Sciatic nerve (tissue), 2 donors: ENCODE results near the gene SPDYC. TPM values are rescaled to one million over a fixed set of nuclear protein-coding genes. Genes with fewer than 3 reads are reported as not detected.
A peak's percentile ranks its signal among the peaks of the same experiment; 100 is the strongest.

Experiments used
- ATAC-seq: fragments of 200-7000 bp; cut with Tn5 transposase; one replicate; pipeline ENCODE4 v1.9.1; 2020; ENCODE audit warnings: mild to moderate bottlenecking, moderate library complexity
- DNase-seq: peaks from one replicate; pipeline ENCODE4 v3.0.0-alpha.2; 2020; ENCODE audit warnings: low spot score
- intact Hi-C: fragments of 100-400 bp; cut with DNase I; formaldehyde crosslinking; loops from one replicate; pipeline ENCODE4 v1.14.2; 2022
- total RNA-seq: library from RNA; stranded (reverse); fragmentation: NEBNext Ultra II Directional; extraction: Animal tissue kit (Norgen Biotek cat#: 25700); gene quantifications from one replicate; pipeline ENCODE4 v1.2.1, GENCODE V29; 2021
- donor health status: DM: no; HTN: no; CAD: no.
- donor health status: DM: no; HTN: no; CAD: no.

The SPDYC gene, protein sequence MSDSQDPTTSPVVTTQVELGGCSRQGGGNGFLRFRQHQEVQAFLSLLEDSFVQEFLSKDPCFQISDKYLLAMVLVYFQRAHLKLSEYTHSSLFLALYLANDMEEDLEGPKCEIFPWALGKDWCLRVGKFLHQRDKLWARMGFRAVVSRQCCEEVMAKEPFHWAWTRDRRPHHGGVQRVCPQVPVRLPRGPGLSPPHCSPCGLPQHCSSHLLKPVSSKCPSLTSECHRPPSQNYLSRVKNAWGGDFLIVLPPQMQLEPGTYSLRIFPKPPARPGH
- not detected for total RNA-seq

DNA sequence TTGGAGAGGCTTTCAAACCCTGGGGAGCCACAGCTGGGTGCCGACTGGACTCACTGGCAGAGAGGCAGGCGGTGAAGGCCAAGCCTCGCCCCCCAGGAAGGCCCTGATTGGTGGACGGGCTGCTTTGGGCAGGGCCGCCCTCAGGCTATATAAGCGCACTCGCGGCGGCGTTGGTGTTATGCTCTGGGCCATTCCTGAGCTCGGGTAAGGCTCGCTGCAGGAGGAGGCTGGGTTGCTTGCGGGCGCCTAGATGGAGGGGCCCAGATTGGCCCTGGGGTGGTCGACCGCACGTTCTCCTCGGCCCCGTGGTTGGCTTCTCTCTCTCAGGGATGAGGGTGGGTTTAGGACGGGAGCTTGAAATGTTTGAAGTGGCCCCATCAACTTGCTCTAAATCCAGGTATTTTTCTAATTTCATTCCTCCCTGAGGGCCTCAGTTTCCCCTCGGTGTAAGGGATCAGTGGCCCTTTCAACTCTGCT lies at the start of gene SPDYC:
Gene SPDYC, plus strand, starts transcription at position 176 of the 477 bp plus-strand sequence. CDS start 1,125 bp downstream, outside the sequence.
- ATAC-seq: no peak
- DNase-seq: peak; percentile 50
- intact Hi-C loops: no loop called here

DNA sequence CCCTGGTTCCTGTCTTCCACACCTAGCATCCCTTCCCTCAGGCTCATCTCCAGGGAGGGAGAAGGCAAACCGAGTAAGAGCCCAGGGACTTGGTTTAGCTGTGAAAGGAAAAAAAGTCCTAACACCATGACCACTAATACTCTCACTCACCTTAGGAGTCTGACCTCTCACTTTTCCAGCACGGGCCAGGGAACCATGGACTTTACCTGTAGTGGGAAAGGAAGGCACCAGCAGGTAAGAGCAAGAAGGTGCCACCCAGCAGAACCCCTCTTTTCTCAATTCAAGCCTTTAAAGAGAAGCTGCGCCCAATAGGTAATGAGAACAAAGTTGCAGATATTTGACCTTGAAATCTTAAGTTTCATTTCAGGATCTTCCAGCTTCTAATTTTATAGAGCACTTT lies 49.2 kb upstream of the SPDYC start:
- intact Hi-C loops: no loop called here
- no peak for DNase-seq
- ATAC-seq: no peak

DNA sequence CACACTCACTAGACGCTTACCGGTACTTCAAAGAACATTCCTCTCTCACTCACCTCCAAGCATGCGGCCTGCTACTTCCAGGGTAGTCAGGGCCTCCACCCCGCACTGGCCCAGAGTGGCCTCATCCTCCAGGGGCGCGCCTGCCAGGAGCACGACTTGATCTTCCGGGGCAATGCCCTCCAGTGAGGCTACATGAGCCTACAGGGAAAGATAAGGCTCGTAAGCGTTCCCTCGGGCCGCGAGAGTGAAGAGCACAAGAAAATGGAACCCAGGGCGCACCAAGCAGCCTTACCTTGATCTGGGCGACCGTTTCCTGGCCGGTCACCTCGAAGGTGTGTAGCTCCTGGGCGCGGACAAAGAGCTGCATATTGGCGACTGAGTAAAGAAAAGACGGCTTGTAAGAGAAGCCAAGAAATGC lies 48.6 kb upstream of the SPDYC start:
- intact Hi-C loops: no loop called here
- ATAC-seq (no peak), DNase-seq (peak; percentile 53)

DNA sequence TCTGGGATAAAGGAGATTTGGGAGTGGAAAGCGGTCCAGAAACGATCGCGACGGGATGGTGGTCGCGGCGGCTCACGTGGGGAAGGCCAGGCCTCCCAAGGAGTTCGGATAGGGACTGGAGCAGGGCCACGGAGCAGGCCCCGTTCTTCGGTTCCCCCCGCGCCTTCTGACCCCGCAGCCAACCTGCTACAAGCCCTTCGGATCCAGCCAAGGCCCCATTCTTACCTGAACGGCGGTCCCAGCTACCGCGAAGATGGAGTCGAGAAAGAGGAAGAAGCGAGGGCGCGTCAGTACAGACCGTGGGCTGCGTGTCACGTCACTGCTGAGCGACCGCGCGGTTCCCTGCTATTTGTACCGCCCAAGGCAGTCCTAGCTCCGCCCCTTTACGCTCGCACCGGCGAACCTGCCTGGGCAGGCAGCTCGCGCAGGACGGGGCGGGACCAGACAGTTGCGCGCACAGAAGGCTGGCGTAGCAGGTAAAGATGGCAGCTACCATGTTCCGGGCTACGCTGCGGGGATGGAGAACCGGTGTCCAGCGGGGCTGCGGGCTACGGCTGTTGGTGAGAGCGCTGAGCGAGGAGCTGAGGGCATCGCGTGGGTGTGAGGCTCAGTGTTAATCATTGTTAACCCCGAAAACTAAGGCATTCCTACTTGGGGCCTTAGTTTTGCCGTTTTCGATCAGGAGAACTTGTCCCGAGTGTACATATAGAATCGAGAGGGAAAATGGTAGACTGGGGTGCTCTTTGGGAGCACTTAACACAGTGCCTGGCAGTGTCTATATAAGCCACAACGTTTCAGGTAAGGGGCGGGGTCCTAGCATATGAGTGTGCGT lies 48.0 kb upstream of the SPDYC start, which contains the start of the genes FAU and MRPL49:
Gene FAU, minus strand, starts transcription at position 270 of the 832 bp plus-strand sequence. CDS start 321 bp downstream, outside the sequence.
Gene MRPL49, plus strand, starts transcription at position 457 of the 832 bp plus-strand sequence. Its CDS starts 26 bp downstream, at position 483.
- intact Hi-C loops: no loop called here
- DNase-seq (peak; percentile 98), ATAC-seq (peak; percentile 95)

DNA sequence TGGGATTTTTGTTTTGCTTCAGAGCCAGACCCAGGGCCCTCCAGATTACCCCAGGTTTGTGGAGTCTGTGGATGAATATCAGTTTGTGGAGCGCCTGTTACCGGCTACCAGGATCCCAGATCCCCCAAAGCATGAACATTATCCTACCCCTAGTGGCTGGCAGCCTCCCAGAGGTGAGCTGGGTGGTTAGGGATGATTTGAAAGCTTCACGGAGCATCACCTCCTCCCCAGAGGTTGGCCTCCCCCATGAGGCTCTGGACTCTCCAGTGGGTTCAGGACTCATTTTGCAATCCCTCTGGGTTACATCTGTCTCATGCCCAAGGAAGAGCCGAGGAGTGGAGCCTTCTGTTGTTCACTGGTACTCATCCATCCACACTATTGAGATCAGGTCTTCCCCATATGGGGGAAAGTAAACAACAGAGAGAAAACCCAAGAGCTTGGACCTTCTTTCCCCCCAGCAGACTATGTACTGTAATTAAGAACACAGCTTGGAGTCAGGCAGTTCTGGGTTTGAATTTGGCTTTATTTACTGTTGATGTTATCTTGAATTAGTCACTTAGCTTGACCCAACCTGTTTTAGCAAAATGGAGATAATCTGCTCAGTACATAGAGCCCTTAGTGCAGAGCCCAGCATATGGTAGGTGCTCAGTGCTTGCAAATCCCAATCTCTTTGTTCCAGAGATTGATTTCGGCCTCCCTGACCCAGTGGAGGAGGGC lies 45.4 kb upstream of the SPDYC start:
- intact Hi-C loops: no loop called here
- peak; percentile 54 for DNase-seq
- no peak for ATAC-seq

DNA sequence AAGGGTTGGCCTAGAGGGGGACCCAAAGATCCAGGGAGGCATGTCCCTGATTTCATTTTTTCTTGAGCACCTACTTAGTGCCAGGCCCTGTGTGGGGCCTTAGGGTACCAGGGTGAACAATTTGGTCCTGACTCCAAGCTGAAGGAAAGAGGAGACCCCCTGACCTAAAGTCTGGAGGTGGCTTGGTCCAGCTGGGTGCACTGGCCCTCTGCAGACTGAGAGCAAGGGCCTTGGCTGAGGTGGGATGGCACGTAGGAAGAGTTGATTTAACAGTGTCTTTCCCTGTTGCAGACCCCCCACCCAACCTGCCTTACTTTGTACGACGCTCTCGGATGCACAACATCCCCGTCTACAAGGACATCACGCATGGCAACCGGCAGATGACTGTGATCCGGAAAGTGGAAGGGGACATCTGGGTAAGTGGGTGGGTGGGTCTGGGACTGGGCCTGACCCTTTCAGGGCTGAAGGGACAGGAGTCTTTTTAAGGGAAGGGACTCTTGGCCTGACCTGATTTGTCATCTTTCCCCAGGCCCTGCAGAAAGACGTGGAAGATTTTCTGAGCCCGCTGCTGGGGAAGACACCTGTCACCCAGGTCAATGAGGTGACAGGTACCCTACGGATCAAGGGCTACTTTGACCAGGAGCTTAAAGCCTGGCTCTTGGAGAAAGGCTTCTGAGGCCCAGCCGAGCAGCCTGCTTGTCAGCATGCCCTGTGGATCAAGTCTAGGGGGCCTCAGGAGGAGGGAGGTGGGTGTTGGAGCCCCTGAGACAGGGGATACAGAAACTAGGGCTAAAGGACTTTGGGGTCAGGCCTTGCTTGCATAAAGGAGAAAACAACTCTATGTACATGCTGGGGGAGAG lies 44.6 kb upstream of the SPDYC start:
- intact Hi-C loops: no loop called here
- DNase-seq (peak; percentile 38), ATAC-seq (no peak)

DNA sequence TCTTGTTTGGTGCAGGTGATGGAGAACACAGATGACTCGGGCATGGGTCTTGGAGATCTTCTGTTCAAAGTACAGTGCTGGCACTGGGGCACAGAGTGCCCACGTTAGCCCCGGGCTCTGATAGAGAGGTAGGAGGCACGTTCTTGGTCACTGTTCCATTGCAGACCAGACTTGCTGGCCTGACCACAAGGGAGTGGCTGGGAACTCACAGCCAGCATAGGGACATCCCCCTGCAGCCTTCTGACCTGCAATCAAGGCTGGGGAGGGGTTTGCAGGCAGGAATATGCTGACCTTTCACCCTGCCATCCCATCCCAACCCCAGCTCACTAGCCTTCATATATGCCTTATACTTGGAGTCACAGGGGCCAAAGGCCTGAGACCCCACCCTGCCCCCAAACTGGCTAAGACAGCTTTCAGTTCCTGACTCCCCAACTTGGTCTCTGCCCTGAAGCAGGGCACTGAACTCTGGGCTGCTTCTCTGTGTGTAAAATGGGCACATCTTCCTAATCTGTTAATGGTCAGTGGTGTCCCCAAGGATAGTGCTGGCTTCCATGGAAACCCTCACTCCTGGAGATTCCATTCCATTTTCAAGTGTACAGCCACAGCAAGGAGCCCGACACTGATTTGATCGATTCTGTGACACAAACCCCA lies 43.3 kb upstream of the SPDYC start:
- no peak for DNase-seq
- intact Hi-C loops: no loop called here
- ATAC-seq: no peak

DNA sequence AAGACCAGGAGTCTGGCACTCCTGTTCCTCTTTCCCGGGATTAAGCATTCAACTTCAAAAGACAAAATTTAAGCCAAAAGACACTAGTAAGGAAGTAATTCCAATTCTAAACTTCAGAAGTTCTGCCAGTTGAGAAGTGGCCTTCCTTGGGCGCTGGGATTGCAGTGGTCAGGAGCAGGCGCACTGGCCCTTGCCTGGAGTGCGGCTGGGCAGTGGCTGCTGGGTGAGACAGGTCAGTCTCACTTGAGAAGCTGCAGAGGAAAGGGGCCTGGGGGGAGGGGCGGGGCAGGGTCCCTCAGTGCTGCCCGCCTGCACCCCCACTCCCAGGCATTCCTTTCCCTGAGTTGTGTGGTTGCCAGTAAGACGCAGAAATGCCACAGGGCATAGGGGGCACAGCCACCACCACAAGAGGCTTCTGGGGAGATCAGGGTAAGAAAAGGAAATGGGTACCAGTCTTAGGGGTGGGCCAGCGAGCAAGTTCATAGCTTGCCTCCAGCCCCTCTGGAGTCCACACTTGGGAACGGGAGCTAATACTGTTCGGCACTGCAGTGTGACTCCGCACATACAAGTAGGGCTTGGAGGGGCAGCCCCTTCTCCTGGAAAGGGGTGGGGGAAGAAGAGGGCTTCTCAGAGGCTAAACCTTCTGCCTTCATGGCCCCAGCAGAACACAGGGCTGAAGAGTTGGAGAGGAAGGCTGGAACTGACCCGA lies 42.4 kb upstream of the SPDYC start:
- DNase-seq: no peak
- intact Hi-C loops: no loop called here
- ATAC-seq: no peak

DNA sequence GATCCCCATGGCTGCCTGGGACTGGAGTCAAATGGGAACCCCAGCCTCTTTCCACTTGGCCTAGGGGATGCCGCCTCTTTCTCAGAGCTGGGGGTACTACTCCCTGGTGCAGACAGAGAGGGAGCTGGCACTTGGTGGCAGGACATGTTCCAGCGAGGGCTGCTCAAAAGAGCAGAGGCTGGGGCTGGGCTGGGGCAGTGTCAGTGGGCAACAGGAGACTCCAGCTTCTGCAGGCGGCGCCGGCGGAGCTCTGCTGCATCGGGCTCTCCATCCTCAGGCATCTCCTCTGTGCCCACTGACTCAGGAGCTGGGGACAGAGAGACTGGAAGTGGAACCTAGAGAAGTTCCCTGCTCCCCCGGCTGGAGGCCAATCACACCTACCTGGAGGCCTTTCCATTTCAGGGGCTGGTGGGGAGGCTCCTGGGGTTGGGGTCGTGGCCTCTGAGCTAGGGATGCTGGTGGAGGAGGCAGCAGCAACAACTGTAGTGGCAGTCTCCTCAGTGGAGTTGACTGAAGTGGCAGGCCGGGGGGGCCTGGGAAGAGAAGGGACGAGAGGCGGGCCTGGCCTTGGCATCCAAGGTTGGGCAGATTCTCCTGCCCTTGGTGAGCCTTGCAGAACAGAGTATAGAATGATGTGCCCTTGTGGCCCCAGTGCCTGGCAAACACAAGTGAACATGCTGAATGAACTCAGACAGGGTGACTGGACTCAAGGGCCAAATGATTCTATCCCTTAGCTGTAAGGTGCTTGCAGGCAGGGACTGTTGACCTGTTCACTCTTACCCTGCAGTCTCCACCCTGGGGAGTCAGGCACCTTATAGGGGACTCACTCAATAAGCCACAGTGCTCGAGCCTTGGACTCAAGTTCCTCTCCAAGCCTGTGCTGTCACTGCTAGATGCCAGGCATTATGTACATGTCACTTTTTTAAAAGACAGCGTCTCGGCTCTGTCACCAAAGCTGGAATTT lies 41.6 kb upstream of the SPDYC start:
- DNase-seq (no peak), ATAC-seq (no peak)
- intact Hi-C loops: no loop called here

DNA sequence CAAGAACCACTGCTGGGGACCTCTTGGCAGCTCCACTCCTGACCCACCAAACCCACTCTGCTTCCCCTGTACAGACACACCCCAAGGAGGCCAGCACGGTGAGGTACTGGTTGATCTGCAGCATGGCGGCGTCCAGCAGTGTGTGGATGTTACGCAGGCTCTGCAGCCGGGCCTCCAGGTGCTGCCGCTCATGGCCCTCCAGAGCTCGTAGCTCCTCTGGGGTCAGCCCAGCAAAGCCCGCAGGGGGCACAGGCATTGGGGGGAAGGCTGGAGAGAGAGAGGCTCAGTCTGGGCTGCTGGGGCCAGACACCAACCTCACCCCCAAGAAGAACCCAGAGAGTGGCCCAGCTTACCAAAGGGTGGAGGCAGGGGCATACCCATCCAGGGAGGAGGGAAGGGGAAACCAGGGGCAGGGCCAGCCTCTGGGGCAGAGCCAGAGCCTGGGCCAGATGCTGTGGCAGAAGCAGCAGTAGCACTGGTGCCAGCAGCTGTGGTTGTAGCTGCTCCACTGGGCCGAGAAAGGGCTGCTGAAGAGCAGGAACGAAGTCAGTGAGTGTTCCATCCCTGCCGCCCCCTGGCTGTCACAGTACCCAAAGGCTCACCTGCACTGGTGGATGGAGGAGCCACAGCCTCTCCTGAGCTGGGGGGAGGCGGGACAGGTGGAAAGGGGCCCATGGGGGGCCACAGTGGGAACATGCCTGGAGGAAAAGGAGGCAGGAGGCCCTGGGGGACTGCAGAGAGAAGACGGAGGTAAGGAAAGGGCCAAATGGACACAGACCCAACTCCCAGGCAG lies 40.2 kb upstream of the SPDYC start:
- intact Hi-C loops: no loop called here
- ATAC-seq (no peak), DNase-seq (no peak)

DNA sequence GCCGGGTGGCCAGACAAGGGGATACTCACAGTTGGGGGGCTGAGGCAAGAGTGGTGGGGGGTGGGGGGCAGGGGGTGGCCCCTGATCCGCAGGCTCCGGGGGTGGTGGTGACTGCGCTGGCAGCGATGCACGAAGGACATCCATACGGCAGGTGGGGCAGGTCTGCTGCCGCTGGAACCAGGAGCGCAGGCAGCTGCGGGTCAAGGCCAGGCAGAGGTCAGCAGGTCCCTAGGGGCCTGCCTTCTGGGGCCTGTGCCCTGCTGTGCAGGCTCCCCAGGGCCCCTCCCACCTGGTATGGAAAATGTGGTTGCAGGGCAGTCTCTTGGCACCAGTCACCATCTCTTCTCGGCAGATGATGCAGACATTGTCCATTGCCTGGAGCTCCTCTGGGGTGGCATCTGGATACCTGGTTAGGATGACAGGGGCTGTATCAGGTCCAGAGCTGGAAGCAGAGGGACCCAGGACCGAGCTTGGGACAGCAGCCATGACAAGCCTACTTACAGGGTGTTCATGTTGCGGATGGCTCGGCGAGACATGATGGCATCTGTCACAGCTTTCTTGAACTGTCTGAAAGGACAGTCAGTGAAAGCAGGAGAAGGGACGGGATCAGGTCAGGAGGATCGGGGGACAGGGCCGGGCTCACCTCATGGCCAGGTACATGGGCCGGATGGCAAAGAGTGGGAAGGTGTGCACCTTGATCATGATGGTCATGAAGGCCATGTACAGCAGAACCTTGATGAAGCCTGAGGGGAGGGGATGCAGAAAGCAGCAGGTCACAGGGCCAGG lies 39.2 kb upstream of the SPDYC start:
- ATAC-seq (no peak), DNase-seq (peak; percentile 43)
- intact Hi-C loops: no loop called here

DNA sequence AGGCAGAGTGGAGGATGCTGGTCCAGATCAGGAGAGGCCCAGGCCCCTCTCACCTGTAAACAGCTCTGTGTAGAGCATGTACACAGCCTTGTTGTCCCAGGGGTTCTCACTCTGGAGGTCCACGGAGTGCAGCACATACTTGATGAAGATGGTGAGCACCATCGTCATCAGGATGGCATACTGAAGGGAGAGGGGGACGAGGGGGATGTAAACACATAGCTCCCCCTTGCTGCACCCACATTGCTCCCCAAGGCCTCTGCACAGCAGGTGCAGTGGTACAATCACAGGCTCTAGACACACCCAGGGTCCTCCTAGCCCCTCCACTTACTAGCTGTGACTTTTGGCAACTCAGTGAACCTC lies 38.6 kb upstream of the SPDYC start:
- intact Hi-C loops: no loop called here
- DNase-seq: no peak
- no peak for ATAC-seq

DNA sequence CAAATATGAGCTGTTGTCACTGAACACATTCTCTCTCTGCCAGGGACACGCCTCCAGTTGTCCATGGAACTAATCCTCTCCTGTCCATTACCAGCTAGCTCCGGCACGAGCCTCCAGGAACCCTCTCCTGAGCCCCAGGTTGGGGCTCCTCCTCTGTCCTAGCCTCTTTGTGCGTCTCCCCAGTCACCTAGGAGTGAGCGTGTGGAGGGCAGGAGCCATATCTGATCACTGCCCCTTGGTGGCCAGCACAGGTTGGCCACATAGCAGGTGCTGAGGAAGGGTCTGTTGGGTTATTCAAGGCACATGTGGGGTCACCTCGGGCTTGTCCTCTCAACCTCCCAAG lies 38.2 kb upstream of the SPDYC start:
- intact Hi-C loops: no loop called here
- no peak for ATAC-seq
- DNase-seq: peak; percentile 37

DNA sequence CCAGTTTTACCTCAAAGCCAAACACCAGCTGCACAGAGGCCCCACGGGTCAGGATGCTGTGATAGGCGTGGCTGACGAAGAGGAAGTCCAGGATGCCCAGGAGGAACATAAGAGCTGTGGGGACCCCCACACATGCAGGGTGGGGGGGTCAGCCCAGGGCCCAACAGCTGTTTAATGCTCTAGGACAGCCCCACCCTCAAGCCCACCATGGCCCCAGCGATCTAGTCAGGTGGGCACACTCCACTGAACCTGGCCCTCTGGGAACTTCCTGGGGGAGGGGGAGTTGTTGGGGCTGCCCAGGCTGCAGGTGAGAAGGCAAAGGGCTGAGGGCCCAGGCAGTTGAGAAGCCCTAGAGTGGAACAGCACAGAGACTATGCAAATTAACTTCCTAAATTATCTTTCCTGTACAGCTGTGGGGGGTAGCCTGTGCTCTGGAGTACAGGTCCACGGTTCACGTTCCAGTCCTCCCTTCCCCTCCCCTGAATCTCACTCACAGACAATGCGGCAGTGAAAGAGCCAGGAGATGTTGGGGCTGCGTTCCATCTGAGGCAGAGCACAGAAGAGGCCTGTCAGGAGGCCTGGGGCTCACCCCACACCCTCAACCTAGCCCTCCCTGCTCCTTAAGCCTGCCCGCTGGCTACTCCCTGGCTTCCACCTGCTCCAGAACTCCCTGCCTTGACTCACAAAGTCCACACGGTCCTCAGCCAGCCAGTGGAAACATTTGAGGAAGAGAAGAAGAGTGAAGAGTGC lies 37.6 kb upstream of the SPDYC start:
- intact Hi-C loops: no loop called here
- DNase-seq: peak; percentile 56
- no peak for ATAC-seq
